Epithelial cell of esophagus (primary cell): Measurements from ENCODE around the gene TBX1.

Experiments
- DNase-seq: peaks from one replicate; pipeline ENCODE4 v3.0.0; 2010; ENCODE audit warnings: low read depth
- H3K4me3 ChIP-seq: 2 replicates; pipeline ENCODE4 v1.5.1; 2011; ENCODE audit warnings: mild to moderate bottlenecking, low read length, control low read depth
- TF ChIP-seq, protein P1 (sequence below): IDR thresholded peaks from 2 replicates; pipeline ENCODE4 v1.5.1; 2011; ENCODE audit warnings: low read depth, mild to moderate bottlenecking, low read length, control low read depth, inconsistent platforms; ENCODE audit not compliant: insufficient read depth; ENCODE audit errors: missing control alignments

The TBX1 gene

DNA sequence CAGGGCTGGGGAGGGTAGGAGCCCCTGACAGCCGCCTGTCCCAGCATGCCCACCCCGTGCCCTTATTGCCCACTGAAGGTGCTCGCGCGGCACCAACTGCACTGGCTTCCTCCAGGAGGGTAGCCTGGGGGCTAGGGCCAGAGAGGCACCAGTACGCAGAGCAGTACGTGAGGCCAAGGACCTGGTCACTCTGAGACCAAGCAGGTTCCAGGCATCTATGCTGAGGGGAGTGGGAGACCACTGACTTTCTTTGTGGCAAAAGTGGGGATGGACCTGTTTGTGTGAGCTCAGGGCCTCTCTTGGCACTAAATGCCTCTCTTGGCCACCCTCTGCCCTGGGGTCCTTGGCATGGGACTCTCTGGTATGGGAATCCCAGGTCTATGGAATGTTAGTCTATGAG lies 26.4 kb upstream of the TBX1 start:
- DNase-seq, result no peak
- TF ChIP-seq, protein P1, sequence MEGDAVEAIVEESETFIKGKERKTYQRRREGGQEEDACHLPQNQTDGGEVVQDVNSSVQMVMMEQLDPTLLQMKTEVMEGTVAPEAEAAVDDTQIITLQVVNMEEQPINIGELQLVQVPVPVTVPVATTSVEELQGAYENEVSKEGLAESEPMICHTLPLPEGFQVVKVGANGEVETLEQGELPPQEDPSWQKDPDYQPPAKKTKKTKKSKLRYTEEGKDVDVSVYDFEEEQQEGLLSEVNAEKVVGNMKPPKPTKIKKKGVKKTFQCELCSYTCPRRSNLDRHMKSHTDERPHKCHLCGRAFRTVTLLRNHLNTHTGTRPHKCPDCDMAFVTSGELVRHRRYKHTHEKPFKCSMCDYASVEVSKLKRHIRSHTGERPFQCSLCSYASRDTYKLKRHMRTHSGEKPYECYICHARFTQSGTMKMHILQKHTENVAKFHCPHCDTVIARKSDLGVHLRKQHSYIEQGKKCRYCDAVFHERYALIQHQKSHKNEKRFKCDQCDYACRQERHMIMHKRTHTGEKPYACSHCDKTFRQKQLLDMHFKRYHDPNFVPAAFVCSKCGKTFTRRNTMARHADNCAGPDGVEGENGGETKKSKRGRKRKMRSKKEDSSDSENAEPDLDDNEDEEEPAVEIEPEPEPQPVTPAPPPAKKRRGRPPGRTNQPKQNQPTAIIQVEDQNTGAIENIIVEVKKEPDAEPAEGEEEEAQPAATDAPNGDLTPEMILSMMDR, result no peak
- no peak overlapping the region for H3K4me3 ChIP-seq

GRCh38 chr22:19734837-19735382 lies 25.7 kb upstream of the TBX1 start:
- TF ChIP-seq, protein P1, result no peak
- no peak for DNase-seq
- H3K4me3 ChIP-seq, result no peak overlapping the region

DNA sequence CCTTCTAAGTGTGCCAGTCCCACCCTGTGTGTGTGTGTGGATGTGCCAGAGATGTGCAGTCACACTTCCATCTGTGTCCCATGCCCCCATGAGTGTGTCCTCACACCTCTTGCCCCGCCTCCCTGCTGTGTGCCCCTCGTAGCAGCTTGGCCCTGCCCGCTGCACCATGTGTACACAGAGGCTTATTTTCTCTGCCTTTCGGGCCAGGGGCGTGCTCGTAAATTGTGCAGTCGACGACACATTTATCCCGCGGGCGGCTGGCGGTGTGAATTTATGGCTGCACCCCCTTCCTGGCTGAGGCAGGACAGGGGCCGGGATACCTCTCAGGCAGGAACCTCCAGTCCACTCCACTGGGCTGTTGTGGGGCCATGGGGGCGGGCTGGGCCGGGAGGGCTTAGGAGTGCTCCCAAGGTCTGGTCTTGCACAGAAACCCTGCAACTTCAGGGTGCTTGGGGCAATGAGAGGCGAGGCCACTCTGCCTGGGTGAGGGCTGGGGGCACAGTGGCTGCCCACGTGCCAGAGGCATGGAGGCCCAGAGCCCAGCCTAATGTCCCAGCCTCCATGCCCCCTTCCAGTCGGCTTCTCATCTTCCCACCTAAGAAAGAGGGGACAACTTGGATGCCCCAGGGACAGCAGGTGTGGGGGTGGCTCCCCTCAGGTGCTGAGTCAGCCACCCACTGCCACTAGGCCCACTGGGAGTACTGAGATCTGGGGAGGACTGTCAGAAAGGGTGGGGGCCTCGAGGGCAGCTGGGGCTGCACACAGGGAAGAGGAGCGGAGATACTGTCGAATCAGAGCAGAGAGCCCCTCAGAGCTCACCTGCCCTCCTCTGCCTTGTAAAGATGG lies 24.7 kb upstream of the TBX1 start:
- H3K4me3 ChIP-seq, result no peak overlapping the region
- TF ChIP-seq, protein P1, result no peak
- DNase-seq, result no peak

DNA sequence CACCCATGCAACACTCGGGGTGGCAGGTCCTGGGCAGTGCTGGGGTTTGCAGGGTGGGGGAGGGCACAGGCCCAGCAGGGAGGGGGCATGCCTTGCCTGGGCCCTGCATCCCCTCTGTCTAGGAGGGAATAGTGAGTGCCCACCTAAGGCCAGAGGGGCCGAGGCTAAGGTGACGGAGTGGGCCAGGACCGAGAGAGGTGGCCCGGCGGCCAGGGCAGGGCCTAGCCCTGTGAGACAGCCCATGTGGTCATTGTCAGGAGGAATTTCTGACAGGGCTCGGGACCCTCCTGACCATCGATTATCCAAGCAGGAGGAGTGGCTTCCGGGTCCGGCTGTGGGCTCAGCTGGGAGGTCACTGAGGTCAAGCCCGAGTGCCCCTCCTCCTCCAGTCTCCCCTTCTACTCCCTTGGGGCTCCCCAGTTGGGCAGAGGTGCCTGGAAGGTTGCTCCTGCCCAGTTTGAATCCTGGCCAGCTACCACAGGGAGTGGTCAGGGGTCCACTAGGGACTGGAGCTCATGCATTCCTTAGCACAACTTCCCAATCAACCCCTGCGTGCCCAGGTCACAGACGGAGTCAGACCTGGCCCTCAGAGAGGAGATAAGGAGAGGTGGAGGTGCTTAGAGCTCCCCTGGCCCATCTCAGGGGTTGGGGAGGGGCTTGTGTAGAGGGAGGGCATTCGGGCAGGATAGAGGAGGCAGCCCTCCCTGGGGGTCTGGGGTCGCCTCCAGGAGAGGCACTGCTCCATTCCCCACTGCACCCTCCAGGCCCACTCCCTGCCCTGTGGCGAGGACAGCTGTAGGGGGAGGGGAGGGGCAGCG lies 22.5 kb upstream of the TBX1 start:
- H3K4me3 ChIP-seq, result no peak overlapping the region
- no peak for DNase-seq
- TF ChIP-seq, protein P1, result no peak

GRCh38 chr22:19738664-19739447 lies 21.7 kb upstream of the TBX1 start:
- TF ChIP-seq, protein P1, result no peak
- no peak for DNase-seq

DNA sequence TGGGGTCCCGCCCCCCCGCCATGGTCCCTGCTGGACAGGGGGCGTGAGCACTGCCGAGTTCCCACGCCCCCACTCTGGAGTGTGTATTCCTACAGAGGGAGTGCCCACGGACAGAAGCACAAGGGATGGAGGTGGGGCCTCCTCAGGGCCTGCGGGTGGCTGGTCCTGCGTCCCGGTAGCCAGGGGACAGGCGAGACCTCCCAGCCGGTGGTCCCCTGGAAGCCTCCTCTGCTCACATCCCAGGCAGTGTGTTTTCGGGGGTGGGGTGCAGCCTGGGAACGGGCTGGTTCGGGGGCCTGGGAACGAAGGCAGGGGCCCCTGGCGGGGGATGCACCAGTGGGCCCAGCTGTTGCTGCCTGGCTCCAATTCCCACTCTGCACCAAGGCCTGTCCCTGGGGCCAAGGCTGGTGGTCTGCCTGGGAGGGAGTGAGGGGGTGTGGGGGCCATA lies 21.1 kb upstream of the TBX1 start:
- H3K4me3 ChIP-seq, result no peak overlapping the region
- no peak for DNase-seq
- TF ChIP-seq, protein P1, result no peak

More at GRCh38 chr22:19738664-19739447, 21.7 kb upstream of the TBX1 start:
- H3K4me3 ChIP-seq, result no peak overlapping the region
